Jurkat, Clone E6-1 (cell line): ENCODE data around the gene TMEM229A.
"Not testable (repeated sequence)": the region's sequence is repeated elsewhere in the genome, so short reads cannot be mapped to it uniquely, and the experiment has no call there.

Experiments used
- DNase-seq: peaks from one replicate; pipeline ENCODE4 v3.0.0-alpha.2; 2011; ENCODE audit warnings: low read depth, low spot score
- H3K4me3 ChIP-seq: 2 replicates; pipeline ENCODE4 v1.5.1; 2011; ENCODE audit warnings: mild to moderate bottlenecking, low read length, control low read depth, moderate library complexity

TMEM229A gene

GRCh38 chr7:124033807-124034753 is 1.2 kb upstream of the TMEM229A start:
- H3K4me3 ChIP-seq, result no peak overlapping the region
- DNase-seq, result no peak

DNA sequence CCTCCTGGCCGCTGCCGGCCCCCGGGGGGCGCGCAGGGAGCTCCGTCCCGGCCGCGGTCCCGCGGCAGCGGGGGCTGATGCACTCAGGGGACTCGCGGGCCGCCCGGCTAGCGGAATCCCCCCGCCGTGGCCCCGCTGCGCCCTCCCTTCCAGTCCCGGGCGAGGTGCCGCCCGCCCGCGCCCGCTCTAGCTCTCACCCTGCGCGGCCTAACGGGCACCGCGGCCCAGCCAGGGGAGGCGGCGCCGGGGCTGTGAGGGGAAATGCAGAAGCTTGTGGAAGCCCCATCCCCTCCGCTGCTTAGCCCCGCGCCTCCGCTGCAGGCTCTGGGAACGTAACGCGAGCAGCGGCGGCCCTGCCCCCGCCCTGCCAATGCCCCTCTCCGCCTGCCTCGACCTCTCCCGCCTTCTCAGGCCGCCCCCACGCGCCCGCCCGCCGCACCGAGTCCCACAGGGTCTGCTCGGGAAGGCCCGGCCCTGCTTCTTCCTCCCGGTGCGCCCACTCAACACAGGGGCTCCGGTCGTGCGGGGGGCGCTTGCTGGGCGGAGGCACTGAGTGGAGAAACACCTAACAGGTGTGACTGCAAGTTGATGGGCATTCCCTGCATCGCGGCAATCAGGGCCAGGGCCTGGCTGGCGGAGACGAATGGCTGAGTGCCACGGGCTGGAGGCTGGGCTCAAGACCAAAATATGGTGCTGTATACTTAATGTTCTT is 384 bp upstream of the TMEM229A start:
- H3K4me3 ChIP-seq, result no peak overlapping the region
- DNase-seq, result no peak

- no peak for DNase-seq
- H3K4me3 ChIP-seq, result no peak overlapping the region
Observed at GRCh38 chr7:124031919-124032318, 948 bp downstream of the TMEM229A start.

DNA sequence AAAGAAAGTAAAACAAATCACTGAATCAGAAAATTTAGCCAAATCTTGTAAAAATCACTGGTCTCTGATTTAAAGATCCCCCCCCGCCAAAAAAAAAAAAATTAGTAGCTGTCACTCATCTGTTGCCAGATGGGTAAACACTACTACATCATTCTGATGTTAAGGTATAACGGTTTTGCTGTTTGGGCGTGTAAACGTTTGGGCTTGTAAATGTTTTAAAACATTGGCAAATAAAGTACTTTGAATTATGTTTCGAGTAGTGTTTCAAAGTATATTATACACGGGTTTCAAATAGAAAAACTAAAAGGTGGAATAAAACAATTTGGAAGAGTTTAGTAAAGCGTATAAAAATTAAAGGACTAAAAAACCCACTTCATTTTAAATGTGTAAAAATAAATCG is 1.5 kb downstream of the TMEM229A start:
- no peak for DNase-seq
- H3K4me3 ChIP-seq, result no peak overlapping the region

- H3K4me3 ChIP-seq, result no peak overlapping the region
- DNase-seq, result no peak
Observed at GRCh38 chr7:124030964-124031363, 1.9 kb downstream of the TMEM229A start.

GRCh38 chr7:124029396-124030188 is 3.3 kb downstream of the TMEM229A start:
- no peak for DNase-seq
- no peak overlapping the region for H3K4me3 ChIP-seq

DNA sequence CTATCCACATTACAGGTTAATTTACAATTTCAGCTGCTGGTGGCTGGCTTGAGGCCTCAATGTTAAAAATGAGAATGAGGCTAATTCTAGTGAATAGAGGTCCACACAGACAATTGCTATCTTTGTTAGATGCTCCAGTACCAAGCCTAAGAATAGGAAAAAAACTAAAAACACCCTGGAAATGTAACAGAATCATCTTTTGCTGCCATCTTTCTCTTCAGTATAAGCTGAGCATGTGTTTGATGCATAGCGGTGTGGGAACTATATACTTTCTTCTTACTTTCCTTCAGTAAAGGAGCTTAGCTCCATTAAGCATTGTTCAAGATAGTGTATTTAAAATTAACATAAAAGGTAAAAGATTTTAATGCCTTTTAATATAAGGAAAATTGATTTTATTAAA is 5.6 kb downstream of the TMEM229A start:
- no peak for DNase-seq

GRCh38 chr7:124024329-124024728 is 8.5 kb downstream of the TMEM229A start:
- H3K4me3 ChIP-seq, DNase-seq: not testable (repeated sequence)

More for the DNA sequence above, 5.6 kb downstream of the TMEM229A start:
- no peak overlapping the region for H3K4me3 ChIP-seq

GRCh38 chr7:124022551-124022950 is 10.3 kb downstream of the TMEM229A start:
- no peak overlapping the region for H3K4me3 ChIP-seq
- no peak for DNase-seq

GRCh38 chr7:124020060-124020459 is 12.8 kb downstream of the TMEM229A start:
- DNase-seq, result no peak
- H3K4me3 ChIP-seq, result no peak overlapping the region

DNA sequence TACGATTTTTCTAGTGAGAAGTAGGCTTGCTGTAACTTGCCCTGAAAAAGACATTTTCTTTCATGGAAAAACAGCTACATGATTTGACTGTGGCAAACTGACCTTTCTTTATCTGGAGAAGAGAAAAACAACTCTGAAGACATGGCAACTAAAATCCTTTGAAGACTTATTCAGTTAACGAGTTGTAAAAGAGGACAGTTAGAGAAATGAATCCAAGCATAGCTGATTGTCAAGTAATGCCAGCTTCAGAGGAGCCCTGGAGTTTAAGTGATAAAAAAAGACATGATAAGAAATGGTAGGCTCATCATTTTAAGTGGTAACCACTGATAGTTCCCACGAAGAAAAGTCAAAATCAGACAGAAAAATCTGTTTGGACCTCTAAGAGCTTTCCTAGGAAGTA is 19.6 kb downstream of the TMEM229A start:
- no peak for DNase-seq
- no peak overlapping the region for H3K4me3 ChIP-seq

GRCh38 chr7:124012864-124013263 is 20.0 kb downstream of the TMEM229A start:
- no peak for DNase-seq
- H3K4me3 ChIP-seq, result no peak overlapping the region

DNA sequence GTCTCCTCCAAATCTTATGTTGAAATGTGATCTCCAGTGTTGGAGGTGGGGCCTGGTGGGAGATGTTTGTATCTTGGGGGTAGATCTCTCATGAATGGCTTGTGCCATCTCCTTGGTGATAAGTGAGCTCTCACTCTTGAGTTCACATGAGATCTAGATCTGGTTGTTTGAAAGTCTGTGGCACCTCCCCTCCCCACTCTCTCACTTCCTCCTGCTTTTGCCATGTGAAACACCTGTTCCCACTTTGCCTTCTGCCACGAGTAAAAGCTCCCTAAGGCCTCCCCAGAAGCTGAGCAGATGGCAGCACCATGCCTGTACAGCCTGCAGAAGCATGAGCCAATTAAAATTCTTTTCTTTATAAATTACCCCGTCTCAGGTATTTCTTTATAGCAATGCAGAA is 23.5 kb downstream of the TMEM229A start:
- DNase-seq, result no peak
- H3K4me3 ChIP-seq, result no peak overlapping the region

DNA sequence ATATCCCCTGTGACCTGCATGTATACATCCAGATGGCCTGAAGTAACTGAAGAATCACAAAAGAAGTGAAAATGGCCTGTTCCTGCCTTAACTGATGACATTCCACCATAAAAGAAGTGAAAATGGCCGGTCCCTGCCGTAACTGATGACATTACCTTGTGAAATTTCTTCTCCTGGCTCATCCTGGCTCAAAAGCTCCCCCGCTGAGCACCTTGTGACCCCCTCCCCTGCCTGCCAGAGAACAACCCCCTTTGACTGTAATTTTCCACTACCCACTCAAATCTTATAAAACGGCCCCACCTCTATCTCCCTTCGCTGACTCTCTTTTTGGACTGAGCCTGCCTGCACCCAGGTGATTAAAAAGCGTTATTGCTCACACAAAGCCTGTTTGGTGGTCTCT is 24.6 kb downstream of the TMEM229A start:
- DNase-seq, H3K4me3 ChIP-seq: not testable (repeated sequence)

DNA sequence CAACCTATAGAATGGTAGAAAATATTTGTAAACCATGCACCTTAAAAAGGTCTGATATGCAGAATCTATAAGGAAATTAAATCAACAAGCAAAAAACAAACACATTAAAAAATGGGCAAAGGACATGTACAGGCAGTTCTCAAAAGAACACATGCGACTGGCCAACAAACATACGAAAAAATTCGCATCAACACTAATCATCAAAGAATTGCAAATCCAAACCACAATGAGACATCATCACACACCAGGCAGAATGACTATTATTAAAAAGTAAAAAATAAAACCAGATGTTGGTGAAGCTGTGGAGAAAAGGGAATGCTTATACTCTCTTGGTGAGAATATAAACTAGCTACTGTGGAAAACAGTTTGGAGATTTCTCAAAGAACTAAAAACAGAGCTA is 33.2 kb downstream of the TMEM229A start:
- no peak for DNase-seq
- no peak overlapping the region for H3K4me3 ChIP-seq

DNA sequence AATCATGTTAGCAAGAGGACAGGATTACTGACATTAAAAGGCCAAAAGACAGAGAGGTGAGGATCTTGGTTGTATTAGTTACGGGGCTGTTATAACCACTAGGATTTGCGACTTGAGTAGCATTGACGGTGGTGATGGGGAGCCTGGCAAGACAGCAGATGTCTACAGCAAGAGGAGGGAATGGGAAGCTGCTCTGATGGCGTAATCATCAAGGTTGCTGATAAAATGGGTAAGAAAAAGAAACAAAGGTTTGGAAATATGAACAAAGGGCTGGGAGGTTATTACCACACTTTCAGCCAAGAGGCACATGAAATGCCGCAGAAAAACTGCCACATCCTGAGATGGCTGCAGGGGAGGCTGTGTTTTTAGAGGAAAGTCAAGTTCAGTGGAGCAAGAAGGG is 33.9 kb downstream of the TMEM229A start:
- no peak overlapping the region for H3K4me3 ChIP-seq
- no peak for DNase-seq

GRCh38 chr7:123996327-123996625 is 36.6 kb downstream of the TMEM229A start:
- no peak overlapping the region for H3K4me3 ChIP-seq
- DNase-seq, result no peak

DNA sequence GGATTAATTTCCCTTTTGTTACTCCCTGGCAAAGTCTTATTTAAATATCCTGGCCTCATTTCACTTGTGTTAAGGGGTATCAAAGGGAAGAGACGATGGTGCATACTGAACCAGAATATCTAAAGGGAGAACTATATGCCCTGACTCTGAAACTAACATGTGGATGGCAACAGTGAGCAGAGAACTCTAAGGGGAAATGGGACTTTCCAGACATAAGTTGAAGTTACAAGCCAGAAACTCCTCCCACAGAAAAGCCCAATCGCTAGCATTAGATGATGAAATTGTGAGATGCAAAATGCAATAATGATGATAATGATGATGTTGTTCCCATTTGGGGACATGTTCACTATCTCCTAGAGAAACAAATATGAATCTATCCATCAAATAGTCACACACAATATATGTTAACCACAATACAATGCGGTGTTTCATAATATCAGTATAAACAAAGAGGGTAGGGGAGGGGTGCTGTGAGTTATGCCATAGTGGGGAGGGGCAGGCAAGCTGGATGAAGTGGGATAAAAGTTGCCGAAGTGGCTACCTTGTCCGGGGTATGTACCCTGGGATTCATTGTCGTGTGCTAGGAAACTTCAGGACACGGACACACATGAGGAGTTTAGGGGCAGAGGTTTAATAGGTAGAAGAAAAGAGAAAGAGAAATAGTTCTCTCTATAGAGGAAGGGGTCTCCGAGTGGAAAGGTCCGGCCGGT is 37.1 kb downstream of the TMEM229A start:
- H3K4me3 ChIP-seq, result no peak overlapping the region
- DNase-seq, result no peak

- H3K4me3 ChIP-seq, result no peak overlapping the region
- DNase-seq, result no peak
Observed at GRCh38 chr7:123994449-123994848, 38.4 kb downstream of the TMEM229A start.
